ES-I3 (cell line): ENCODE measurements around the gene ALPK1.
"Not testable (repeated sequence)": the region's sequence is repeated elsewhere in the genome, so short reads cannot be mapped to it uniquely, and the experiment has no call there.

Source experiments
- H3K36me3 ChIP-seq: 2 replicates; pipeline ENCODE4 v1.6.1; 2013; ENCODE audit warnings: mild to moderate bottlenecking, low read length, control low read depth, moderate library complexity; ENCODE audit not compliant: insufficient read depth
- H3K4me1 ChIP-seq: 2 replicates; pipeline ENCODE4 v1.6.1; 2013; ENCODE audit warnings: mild to moderate bottlenecking, control low read depth, low read length; ENCODE audit not compliant: insufficient read depth
- H3K9ac ChIP-seq: 2 replicates; pipeline ENCODE4 v1.6.1; 2013; ENCODE audit warnings: low read depth, mild to moderate bottlenecking, low read length, moderate library complexity
- H3K9me3 ChIP-seq: 2 replicates; pipeline ENCODE4 v1.6.1; 2013; ENCODE audit warnings: mild to moderate bottlenecking, low read length, moderate library complexity; ENCODE audit not compliant: control insufficient read depth, insufficient read depth

Gene ALPK1

GRCh38 chr4:112410804-112411203 lies 113.6 kb downstream of the ALPK1 start:
- Histone ChIP-seq H3K9me3 (no peaks in the 10 kb centered on the region), H3K9ac (no peak overlapping the region), H3K4me1 (peaks cover 12% of the 10 kb centered on the region), H3K36me3 (no peaks in the 10 kb centered on the region)

GRCh38 chr4:112411781-112412550 lies 114.8 kb downstream of the ALPK1 start:
- Histone ChIP-seq H3K36me3 (no peaks in the 10 kb centered on the region), H3K9ac (0 out of 2 replicates have a peak overlapping the region, but pooled peaks have one; percentile 15), H3K4me1 (peaks cover 12% of the 10 kb centered on the region), H3K9me3 (no peaks in the 10 kb centered on the region)

- Histone ChIP-seq H3K4me1 (peaks cover 12% of the 10 kb centered on the region), H3K9me3 (no peaks in the 10 kb centered on the region), H3K36me3 (no peaks in the 10 kb centered on the region), H3K9ac (no peak overlapping the region)
These were observed 119.3 kb downstream of the ALPK1 start for GRCh38 chr4:112416464-112416863.

GRCh38 chr4:112418092-112418491 lies 120.9 kb downstream of the ALPK1 start:
- Histone ChIP-seq H3K4me1 (peaks cover under 1% of the 10 kb centered on the region; the same call in 1 of the 2 replicates), H3K9ac (no peak overlapping the region), H3K9me3 (no peaks in the 10 kb centered on the region), H3K36me3 (no peaks in the 10 kb centered on the region)

GRCh38 chr4:112421911-112422310 lies 124.7 kb downstream of the ALPK1 start:
- no peaks in the 10 kb centered on the region for H3K9me3 ChIP-seq
- no peak overlapping the region for H3K9ac ChIP-seq
- H3K4me1 ChIP-seq = no peaks in the 10 kb centered on the region
- no peaks in the 10 kb centered on the region for H3K36me3 ChIP-seq

GRCh38 chr4:112422644-112423043 lies 125.5 kb downstream of the ALPK1 start:
- no peaks in the 10 kb centered on the region for H3K9me3 ChIP-seq
- H3K4me1 ChIP-seq = no peaks in the 10 kb centered on the region
- no peak overlapping the region for H3K9ac ChIP-seq
- no peaks in the 10 kb centered on the region for H3K36me3 ChIP-seq

GRCh38 chr4:112423591-112423990 lies 126.4 kb downstream of the ALPK1 start:
- Histone ChIP-seq H3K36me3 (no peaks in the 10 kb centered on the region), H3K9ac (no peak overlapping the region), H3K4me1 (no peaks in the 10 kb centered on the region), H3K9me3 (no peaks in the 10 kb centered on the region)

GRCh38 chr4:112425823-112426222 lies 128.7 kb downstream of the ALPK1 start:
- H3K9me3 ChIP-seq = no peaks in the 10 kb centered on the region
- H3K9ac ChIP-seq = no peak overlapping the region
- no peaks in the 10 kb centered on the region for H3K4me1 ChIP-seq
- H3K36me3 ChIP-seq = no peaks in the 10 kb centered on the region

GRCh38 chr4:112426416-112426815 lies 129.2 kb downstream of the ALPK1 start:
- Histone ChIP-seq H3K4me1 (no peaks in the 10 kb centered on the region), H3K36me3 (no peaks in the 10 kb centered on the region), H3K9me3 (no peaks in the 10 kb centered on the region), H3K9ac (no peak overlapping the region)

GRCh38 chr4:112431158-112431557 lies 134.0 kb downstream of the ALPK1 start:
- no peaks in the 10 kb centered on the region for H3K36me3 ChIP-seq
- no peaks in the 10 kb centered on the region; the same call in 1 of the 2 replicates for H3K9me3 ChIP-seq
- no peak overlapping the region for H3K9ac ChIP-seq
- no peaks in the 10 kb centered on the region for H3K4me1 ChIP-seq

GRCh38 chr4:112436987-112437386 lies 139.8 kb downstream of the ALPK1 start:
- Histone ChIP-seq H3K9me3 (peaks cover 3% of the 10 kb centered on the region; the same call in 1 of the 2 replicates), H3K9ac (no peak overlapping the region), H3K36me3 (no peaks in the 10 kb centered on the region), H3K4me1 (no peaks in the 10 kb centered on the region)

- H3K4me1 ChIP-seq, H3K9ac ChIP-seq, H3K36me3 ChIP-seq, H3K9me3 ChIP-seq: not testable (repeated sequence)
These were observed 145.1 kb downstream of the ALPK1 start for GRCh38 chr4:112442226-112442625.

- H3K9ac ChIP-seq = no peak overlapping the region
These were observed 151.3 kb downstream of the ALPK1 start for GRCh38 chr4:112448306-112449132.

GRCh38 chr4:112449708-112450107 lies 152.5 kb downstream of the ALPK1 start:
- Histone ChIP-seq H3K9ac (no peak overlapping the region), H3K4me1 (peaks cover 13% of the 10 kb centered on the region; the same call in 1 of the 2 replicates), H3K36me3 (no peaks in the 10 kb centered on the region), H3K9me3 (no peaks in the 10 kb centered on the region)

More at GRCh38 chr4:112448306-112449132, 151.3 kb downstream of the ALPK1 start:
- no peaks in the 10 kb centered on the region for H3K9me3 ChIP-seq
- no peaks in the 10 kb centered on the region for H3K36me3 ChIP-seq
- H3K4me1 ChIP-seq = peaks cover 4% of the 10 kb centered on the region; the same call in 1 of the 2 replicates

- peaks cover 13% of the 10 kb centered on the region; the same call in 1 of the 2 replicates for H3K4me1 ChIP-seq
These were observed 153.9 kb downstream of the ALPK1 start for GRCh38 chr4:112451104-112451503.

More at GRCh38 chr4:112451104-112451503, 153.9 kb downstream of the ALPK1 start:
- no peak overlapping the region for H3K9ac ChIP-seq
- no peaks in the 10 kb centered on the region for H3K9me3 ChIP-seq
- no peaks in the 10 kb centered on the region for H3K36me3 ChIP-seq
